HG03469 (cell line): Measurements from ENCODE around the gene PCYOX1L.

Source experiments
- ATAC-seq: cut with Tn5 transposase; IDR thresholded peaks from one replicate; pipeline ENCODE4 v1.9.1; 2021; ENCODE audit warnings: mild to moderate bottlenecking, moderate library complexity, moderate number of reproducible peaks; ENCODE audit not compliant: unreplicated experiment

PCYOX1L gene

DNA sequence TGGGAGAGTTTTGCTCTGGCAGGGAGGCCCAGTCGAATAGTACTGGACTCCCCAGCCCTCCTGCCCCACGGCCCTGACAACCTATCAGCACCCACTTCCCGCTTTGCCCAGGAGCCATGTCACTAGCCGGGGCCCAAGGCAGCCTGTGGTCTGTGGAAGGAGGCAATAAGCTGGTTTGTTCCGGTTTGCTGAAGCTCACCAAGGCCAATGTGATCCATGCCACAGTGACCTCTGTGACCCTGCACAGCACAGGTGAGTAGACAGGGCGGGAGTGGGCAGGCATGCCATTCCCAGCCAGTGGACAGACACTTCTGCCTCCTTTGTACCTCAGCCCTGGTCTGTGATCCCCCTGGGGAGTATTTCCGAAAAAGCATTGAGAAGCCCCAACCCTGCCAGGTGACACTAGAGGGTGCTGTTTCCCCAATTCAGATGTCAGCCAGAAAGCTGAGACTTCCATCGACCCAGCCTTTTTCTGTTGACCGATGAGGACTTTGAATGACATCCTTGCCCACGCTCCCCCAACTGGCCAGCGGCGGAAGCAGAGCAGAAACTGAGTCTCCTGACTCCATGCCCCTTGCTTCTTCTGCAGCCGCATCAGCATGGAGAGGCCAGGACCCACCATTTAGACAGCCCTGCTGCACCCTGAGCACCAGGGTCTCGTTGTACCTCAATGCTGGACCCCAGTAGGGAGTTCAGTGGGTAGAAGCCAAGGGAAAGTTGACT, 9.6 kb downstream of the PCYOX1L start:
- no peak for ATAC-seq

GRCh38 chr5:149367972-149368645, 10.3 kb downstream of the PCYOX1L start:
- ATAC-seq: no peak

- no peak for ATAC-seq
These were observed 13.0 kb downstream of the PCYOX1L start for GRCh38 chr5:149370878-149371277.

DNA sequence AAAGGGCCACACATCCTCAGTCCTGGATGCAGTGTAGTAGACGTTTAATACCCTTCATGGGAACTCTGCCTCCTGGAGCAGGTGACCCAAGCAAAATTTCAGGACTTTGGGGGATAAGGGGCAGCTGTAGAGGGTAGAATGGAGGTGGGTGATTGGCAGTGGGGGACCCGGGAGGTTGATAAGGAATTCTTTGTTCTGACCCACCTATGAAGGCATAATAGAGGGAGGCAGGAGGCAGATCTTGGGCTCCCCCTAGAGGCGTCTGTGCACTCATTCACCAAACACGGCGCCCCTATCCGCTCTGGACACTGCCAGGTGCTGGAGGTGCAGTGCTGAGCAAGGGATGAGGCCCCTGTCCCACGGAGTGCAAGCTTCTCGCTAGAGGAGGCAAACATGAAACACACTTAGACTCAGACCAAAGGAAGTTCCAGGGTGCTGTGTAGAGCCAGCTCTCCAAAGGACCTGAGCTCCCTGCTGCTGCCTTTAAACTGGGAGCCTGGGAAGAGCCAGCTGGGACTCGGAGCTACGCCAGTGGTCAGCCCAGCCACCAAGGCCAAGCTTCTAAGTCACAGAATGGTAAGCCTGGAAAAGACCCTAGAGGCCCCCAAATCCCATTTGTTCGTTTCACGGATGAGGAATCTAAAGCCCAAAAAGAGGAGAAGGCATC, 13.6 kb downstream of the PCYOX1L start:
- ATAC-seq: peak; percentile 63

DNA sequence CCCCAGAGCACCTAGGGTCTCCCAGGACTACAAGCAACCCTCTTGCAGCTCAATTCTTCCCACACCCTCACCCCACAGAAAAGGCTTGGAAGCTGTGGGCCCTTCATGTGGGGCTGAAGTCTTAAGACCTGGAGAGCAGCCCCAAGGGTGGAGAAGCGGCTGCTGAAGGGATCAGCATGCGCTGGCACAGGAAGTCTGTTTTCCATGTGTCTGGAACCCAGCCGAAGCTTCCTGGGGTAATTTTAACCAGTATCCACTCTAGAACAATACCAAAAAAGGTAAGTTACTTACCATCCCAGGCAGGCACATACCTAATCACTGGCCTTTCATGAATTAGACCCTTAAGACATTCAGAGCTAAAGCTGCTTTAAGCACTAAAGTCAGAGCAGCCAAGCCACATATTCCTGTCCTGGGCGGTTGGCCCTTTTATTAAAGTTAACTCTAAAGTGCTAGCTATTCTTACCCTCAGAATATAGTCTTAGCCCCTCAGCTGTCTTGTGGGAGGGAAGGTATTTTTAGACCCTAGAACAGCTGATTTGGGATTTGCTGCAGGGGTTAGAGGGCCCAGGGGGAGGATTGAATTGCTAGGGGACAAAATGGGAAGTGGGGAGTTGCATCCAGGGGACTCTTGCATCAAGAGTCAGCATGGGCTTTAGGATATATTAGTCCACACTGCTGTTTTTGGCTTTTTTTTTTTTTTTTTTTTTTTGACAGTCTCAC, 14.4 kb downstream of the PCYOX1L start:
- ATAC-seq: no peak

GRCh38 chr5:149372932-149373331, 15.1 kb downstream of the PCYOX1L start:
- ATAC-seq: no peak

DNA sequence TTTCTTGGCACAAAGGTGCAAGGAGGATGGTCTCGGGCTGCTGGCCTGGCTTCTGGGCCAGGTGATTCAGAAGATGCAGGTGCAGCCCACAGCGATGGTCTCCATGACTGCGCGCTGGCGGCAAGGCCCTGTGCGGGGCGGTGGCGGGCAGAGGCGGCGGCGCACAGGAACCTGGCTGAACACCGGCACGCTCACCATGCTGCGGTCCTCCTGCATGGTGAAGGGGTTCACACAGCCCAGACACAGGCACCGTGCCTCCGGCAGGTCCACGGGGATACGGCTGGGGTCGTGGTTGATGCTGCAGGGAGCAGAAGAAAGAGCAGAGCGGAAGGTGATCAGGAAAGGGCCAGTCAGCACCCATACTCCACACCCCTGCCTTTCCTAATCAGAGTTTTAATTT, 16.5 kb downstream of the PCYOX1L start:
- no peak for ATAC-seq

- no peak for ATAC-seq
These were observed 17.0 kb downstream of the PCYOX1L start for GRCh38 chr5:149374801-149375200.

DNA sequence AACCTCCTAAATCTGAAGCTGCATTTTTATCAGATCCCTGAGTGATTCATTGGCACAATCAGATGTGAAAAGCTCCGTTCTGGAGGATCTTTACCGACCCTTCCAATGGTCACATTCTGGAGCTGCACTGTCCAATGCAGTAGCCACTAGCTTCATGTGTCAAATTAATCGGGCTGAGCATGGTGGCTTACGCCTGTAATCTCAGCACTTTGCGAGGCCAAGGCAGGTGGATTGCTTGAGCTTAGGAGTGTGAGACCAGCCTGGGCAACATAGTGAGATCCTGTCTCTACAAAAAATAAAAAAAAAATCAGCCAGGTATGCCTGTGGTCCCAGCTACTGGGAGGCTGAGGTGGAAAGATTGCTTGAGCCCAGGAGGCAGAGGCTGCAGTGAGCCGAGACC, 17.6 kb downstream of the PCYOX1L start:
- no peak for ATAC-seq

DNA sequence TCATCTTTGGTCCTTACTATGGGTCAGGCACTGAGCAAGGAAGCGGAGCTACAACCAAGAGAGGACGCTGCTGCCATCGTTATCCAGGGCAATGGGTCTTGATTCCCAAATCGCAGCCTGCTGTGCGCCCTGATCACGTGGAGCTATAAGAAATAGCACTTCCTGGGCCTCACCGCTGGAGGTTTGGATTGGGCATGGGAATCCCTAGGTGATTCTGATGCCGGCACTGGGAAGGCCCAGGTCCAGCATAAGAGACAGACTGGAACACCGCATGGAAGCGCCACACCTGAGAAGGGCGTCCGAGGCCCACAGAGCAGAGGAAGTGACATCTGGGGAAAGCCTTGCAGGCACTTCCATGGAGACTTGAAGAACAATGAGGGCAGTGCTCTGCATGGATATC, 18.3 kb downstream of the PCYOX1L start:
- ATAC-seq: no peak

DNA sequence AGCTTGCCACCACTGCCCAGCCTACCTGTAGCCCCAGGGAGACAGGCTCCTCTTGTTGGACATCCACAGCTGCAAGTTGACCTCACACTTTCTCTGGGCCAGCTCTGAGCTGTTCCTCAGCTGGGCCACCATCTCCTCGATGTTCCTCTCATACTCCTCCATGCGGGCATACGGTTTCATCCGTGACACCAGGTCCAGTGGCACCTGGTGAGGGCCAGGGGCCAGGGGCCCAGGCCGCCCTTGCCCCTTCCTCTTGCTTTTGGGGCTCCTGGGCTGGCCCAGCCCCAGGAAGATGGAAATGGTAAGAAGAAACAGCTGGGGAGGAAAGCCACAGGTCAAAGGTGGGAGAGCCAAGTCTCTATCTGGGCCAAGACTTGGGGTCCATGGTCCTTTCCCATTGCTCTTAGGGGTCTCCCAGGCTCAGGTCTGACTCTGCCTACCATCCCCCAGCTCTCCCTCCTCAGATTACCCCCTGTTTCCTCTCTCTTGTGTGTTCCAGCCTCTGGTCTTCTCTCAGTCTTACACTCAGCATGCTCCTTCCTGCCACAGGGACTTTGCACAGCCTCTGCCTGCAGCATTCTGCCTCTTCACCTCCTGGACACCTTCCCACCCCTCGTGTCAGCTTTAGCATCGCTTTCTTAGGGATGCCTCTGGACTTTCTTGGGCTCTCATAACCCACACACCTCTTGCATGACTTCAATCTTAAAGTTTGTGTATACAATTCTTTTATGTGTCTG, 19.0 kb downstream of the PCYOX1L start:
- ATAC-seq: no peak

GRCh38 chr5:149378241-149378820, 20.5 kb downstream of the PCYOX1L start:
- ATAC-seq: no peak

GRCh38 chr5:149379177-149379761, 21.4 kb downstream of the PCYOX1L start, which contains the start of gene IL17B:
TSS of gene IL17B (minus strand) at chr5:149379292. CDS start at chr5:149379225, 67 bp downstream.
- no peak for ATAC-seq

DNA sequence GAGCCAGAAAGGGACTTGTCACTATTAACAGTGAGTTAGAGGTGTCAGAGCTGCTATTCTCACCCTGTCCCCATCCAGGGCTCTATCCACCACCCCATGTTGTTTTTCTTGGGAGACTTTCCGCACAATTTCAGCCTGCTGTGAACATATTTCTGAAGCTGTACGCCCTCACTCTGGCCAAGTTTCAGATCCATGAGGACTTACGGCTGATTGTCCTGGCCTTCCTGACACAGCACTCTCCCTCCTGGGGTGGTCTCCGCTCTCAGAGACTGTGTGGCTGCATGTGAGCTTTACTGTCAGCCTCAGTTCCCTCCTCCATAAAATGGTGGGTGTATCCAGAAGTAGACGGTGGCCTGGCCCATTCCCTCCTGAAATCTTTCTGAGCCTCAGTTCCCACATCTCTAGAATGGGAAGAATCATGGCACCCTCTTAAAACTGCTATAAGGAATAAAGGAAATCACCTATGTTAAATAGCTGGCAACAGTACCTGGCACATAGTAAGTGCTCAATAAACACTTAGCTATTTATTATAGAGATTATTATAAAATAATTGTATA, 22.1 kb downstream of the PCYOX1L start:
- no peak for ATAC-seq

DNA sequence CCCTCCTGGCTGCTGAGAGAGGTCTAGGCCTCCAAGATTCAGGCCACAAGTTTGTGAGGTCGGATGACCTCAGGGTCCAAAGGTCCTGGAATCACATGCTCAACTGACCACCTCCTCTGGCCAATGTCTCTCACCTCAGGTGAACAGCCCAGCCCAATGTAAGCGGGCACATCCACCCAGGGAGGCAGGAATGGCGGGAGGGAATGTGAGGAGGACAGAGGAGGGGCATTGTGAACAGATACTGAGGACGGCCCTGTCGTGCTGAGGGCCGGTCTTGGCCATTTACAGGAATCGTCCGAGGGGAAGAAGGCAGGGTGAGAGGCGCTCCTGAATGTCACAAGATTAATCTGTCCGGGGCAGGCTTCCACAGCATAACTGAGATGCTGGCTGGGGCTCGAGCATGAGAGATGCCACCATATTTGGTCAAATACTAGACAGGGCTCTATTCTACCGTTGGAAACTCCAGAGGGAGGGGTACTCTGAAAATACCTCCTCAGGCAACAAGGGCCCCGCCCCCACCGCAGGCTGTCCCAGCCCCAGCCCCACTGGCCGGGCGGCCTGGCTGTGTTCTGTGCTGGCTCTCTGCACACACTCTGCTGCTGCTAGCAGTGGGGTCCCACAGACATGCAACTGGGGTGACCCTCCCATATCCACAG, 22.7 kb downstream of the PCYOX1L start:
- no peak for ATAC-seq

- no peak for ATAC-seq
These were observed 23.6 kb downstream of the PCYOX1L start for GRCh38 chr5:149381261-149381985.

DNA sequence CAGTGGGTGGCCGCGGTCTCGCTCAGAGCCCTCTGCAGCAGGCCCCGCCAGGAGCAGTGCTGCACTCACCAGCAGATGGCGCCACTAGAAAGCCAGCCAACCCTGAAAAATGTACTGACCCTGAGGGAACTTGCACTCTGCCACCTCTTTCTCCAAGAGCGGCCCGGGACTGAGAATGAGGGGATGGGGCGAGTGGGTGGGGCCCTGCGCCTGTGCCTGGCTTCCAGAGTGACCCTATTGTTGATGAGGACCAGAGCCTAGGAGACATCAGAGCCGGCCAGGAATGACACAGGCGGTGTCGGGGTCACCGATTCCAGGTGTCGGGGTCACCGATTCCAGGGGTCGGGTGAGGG, 24.1 kb downstream of the PCYOX1L start:
- ATAC-seq: peak; percentile 73

DNA sequence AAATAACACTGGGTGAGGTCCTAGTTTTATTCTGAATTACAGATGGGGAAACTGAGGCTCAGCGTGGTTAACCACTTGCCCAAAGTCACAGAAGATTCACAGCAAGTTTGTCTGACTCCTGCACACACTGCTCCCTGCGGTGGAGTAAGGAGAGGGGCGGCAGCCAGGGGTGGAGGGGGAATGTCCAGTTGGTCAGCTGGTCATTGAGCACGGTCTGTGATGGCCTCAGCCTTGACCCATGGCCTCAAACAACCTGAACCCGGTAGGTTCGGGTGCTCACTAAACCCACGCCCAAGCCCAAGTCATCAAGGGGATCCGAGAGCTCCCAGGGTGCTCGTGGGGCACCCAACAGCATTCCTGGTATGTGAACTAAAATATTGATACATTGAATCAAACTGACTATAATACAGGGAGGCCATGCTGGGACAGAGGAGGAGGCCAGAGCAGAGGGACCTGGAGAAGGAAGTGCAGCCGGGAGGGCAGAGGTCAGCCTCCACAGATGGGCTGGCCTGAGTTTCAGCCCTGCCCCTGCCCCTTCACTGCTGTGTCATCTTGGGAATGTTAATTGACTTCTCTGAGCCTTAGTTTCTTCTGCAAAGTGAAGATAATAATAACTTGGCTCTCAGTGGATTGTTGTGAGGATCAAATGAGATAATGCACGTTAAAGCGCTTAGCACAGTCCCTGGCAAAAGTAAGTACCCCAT, 24.8 kb downstream of the PCYOX1L start:
- ATAC-seq: no peak
